MCF 10A (cell line): ENCODE measurements around the gene CFAP58. TPM values are rescaled to one million over a fixed set of nuclear protein-coding genes. Genes with fewer than 3 reads are reported as not detected.

Source experiments
- BruUV-seq: library from RNA; stranded (reverse); fragments of 400-500 nt; replicated peaks from 2 replicates; lab custom pipeline; 2021; lab: Mats Ljungman, UMichigan
- CTCF ChIA-PET: fragments of 300-600 bp; sonication (Branson Sonifier 250); formaldehyde crosslinking; extraction: SDS; loops from one replicate; lab custom pipeline; 2021; ENCODE audit warnings: antibody characterized with exemption, inconsistent platforms; lab: Yijun Ruan, JAX
- POLR2A ChIA-PET: fragments of 300-600, 350-650 bp; sonication (Branson Sonifier 250); formaldehyde crosslinking; extraction: SDS; loops from one replicate; lab custom pipeline; 2020; ENCODE audit warnings: antibody characterized with exemption, inconsistent platforms; lab: Yijun Ruan, JAX
- DNase-seq: peaks from one replicate; pipeline ENCODE4 v3.0.0-alpha.2; 2018; ENCODE audit not compliant: unreplicated experiment
- H3K27ac Mint-ChIP-seq: one replicate; pipeline ENCODE4 v1.8.0; 2022; ENCODE audit warnings: mild to moderate bottlenecking, low read depth, mixed read lengths; ENCODE audit not compliant: unreplicated experiment
- H3K27me3 Mint-ChIP-seq: one replicate; pipeline ENCODE4 v1.8.0; 2022; ENCODE audit warnings: mixed read lengths; ENCODE audit not compliant: insufficient read depth, unreplicated experiment
- H3K36me3 Mint-ChIP-seq: one replicate; pipeline ENCODE4 v1.8.0; 2022; ENCODE audit warnings: mild to moderate bottlenecking, moderate library complexity, mixed read lengths; ENCODE audit not compliant: insufficient read depth, unreplicated experiment
- H3K4me1 Mint-ChIP-seq: one replicate; pipeline ENCODE4 v1.8.0; 2022; ENCODE audit warnings: mixed read lengths; ENCODE audit not compliant: insufficient read depth, unreplicated experiment
- H3K4me3 Mint-ChIP-seq: one replicate; pipeline ENCODE4 v1.8.0; 2022; ENCODE audit warnings: mild to moderate bottlenecking, moderate library complexity, mixed read lengths; ENCODE audit not compliant: unreplicated experiment
- H3K9me3 Mint-ChIP-seq: one replicate; pipeline ENCODE4 v1.8.0; 2022; ENCODE audit warnings: mixed read lengths; ENCODE audit not compliant: unreplicated experiment
- CTCF ChIP-seq: fragments of 200-600 bp; IDR thresholded peaks from one replicate; pipeline ENCODE4 v1.8.0; 2022; ENCODE audit warnings: antibody characterized with exemption, mild to moderate bottlenecking; ENCODE audit not compliant: unreplicated experiment
- intact Hi-C: fragments of 100-400 bp; cut with micrococcal nuclease; formaldehyde crosslinking; loops from 2 replicates; pipeline ENCODE4 v1.14.1; 2022
- total RNA-seq: library from RNA; stranded (reverse); gene quantifications from 2 replicates; pipeline ENCODE4 v1.2.3, GENCODE V29; 2022

Gene CFAP58
- total RNA-seq, 1 experiment from 2014 or later, result 0.89 TPM

DNA sequence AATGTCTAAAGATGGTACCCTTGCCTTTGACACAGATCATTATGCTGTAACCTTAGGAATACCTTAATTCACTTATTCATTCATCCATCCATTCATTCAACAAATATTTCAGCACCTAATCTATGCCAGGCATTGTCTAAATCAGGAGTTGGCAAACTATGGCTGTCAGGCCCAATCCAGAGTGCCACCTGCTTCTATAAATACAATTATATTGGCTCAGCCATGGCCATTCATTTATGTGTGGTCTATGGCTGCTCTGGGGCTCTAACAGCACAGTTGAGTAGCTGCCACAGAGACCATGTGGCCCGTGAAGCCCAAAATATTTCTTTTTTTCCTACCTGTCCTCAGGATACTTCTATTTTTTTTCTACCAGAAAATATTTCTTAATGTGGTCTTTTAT, 9.4 kb upstream of the CFAP58 start:
- DNase-seq, result no peak
- intact Hi-C loops, result no loop called here
- ChIA-PET POLR2A (interaction anchor here (1.4 kb wide), 1 partner anchor 14 kb away, joined by 3 read pairs; no protein-coding TSS in a partner anchor), CTCF (interaction anchor here (0.7 to 3.5 kb wide), 3 partner anchors 52 to 53 kb away, joined by 3 to 27 read pairs (median 3); no protein-coding TSS in a partner anchor)
- Mint-ChIP-seq H3K27me3 (no peaks in the 10 kb centered on the region), H3K4me3 (no peak overlapping the region), H3K9me3 (no peaks in the 10 kb centered on the region), H3K4me1 (peaks cover 12% of the 10 kb centered on the region), H3K27ac (no peak overlapping the region), H3K36me3 (no peaks in the 10 kb centered on the region)
- no TSS peak for BruUV-seq
- TF ChIP-seq CTCF, result no peak

- Mint-ChIP-seq H3K27me3 (no peaks in the 10 kb centered on the region), H3K36me3 (no peaks in the 10 kb centered on the region), H3K9me3 (no peaks in the 10 kb centered on the region), H3K27ac (no peak overlapping the region), H3K4me3 (no peak overlapping the region), H3K4me1 (no peaks in the 10 kb centered on the region)
- intact Hi-C loops, result no loop called here
- no peak for TF ChIP-seq CTCF
- BruUV-seq, result no TSS peak
- ChIA-PET CTCF (interaction anchor here (0.6 to 12.3 kb wide), 4 partner anchors 47 to 233 kb away, joined by 4 to 406 read pairs (median 8); no protein-coding TSS in a partner anchor), POLR2A (interaction anchor here (1.0 to 6.9 kb wide), 2 partner anchors 7 to 53 kb away, joined by 4 to 95 read pairs; partner anchors contain the start of gene ITPRIP)
- DNase-seq, result no peak
Measured at GRCh38 chr10:104345515-104345914, 8.1 kb upstream of the CFAP58 start.

DNA sequence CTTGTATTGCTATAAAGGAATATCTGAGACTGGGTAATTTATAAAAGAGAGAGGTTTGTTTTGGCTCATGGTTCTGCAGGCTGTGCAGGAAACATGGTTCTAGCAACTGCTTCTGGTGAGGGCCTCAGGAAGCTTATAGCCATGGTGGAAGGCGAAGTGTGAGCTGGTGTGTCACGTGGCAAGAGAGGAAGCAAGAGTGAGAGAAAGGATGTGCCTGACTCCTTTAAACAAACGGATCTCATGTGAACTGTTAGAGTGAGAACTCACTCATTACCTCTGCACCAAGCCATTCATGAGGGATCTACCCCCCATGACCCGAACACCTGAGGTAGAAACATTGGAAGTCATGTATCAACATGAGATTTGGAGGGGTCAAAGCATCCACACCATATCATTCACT, 7.7 kb upstream of the CFAP58 start:
- Mint-ChIP-seq H3K27me3 (no peaks in the 10 kb centered on the region), H3K4me1 (no peaks in the 10 kb centered on the region), H3K9me3 (no peaks in the 10 kb centered on the region), H3K36me3 (no peaks in the 10 kb centered on the region), H3K4me3 (no peak overlapping the region), H3K27ac (no peak overlapping the region)
- no TSS peak for BruUV-seq
- no peak for TF ChIP-seq CTCF
- ChIA-PET POLR2A (interaction anchor here (0.6 to 6.9 kb wide), 3 partner anchors 8 to 53 kb away, joined by 3 to 95 read pairs (median 4); partner anchors contain the start of gene ITPRIP), CTCF (interaction anchor here (0.7 to 12.3 kb wide), 6 partner anchors 40 to 1726 kb away, joined by 3 to 406 read pairs (median 10); no protein-coding TSS in a partner anchor)
- DNase-seq, result no peak
- intact Hi-C loops, result no loop called here

DNA sequence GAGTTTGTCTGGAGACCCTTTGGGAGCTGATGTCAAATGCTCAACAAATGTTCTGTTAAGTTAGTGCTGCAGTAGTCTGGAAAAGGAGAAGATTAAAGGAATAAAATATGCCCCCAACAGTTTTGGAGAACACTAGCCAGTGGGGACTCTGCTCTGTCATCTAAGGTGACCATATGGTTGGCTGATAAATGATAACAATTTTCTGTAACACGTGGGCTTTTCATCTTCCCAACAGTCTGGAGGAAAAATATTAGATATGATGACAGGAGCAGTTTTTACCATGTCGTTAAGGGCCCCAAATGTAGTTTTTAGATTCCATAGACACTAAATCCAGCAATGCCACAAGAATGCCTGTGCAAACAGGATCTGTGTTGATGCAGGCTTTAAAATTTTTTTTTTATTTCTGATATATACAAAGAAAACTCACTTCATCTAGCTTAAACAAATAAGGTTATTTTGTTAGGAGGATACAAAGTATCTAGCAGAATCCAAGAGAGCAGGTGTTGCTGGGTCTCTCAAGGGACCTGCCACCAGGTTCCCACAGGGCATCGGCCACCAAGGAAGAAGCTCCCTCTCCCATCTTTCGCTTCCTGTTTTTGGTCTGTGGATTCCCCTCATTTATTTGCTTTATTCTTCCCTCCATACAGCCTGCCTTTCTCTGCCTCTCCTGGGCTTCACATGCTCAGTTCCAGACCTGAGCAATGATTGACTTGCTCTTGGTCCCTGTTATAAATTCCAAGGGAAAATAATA, 6.2 kb upstream of the CFAP58 start:
- POLR2A ChIA-PET, result interaction anchor here (1.0 to 6.9 kb wide), 6 partner anchors 9 to 90 kb away, joined by 3 to 95 read pairs (median 4); partner anchors contain the start of gene ITPRIP
- BruUV-seq, result no TSS peak
- DNase-seq, result no peak

More for the DNA sequence above, 6.2 kb upstream of the CFAP58 start:
- CTCF ChIA-PET, result interaction anchor here (2.2 to 12.3 kb wide), 5 partner anchors 9 to 73 kb away, joined by 8 to 406 read pairs (median 11); partner anchors contain the start of gene ITPRIP
- Mint-ChIP-seq H3K4me1 (peaks cover 9% of the 10 kb centered on the region), H3K9me3 (no peaks in the 10 kb centered on the region), H3K27me3 (no peaks in the 10 kb centered on the region), H3K27ac (no peak overlapping the region), H3K4me3 (no peak overlapping the region), H3K36me3 (no peaks in the 10 kb centered on the region)
- TF ChIP-seq CTCF, result no peak
- intact Hi-C loops, result no loop called here
